Activated T-cell treated with anti-CD3 and anti-CD28 coated beads, Interleukin-2, amount 50 U/mL, for 72 hours (primary cell): ENCODE results near the gene WSB2. TPM values are rescaled to one million over a fixed set of nuclear protein-coding genes. Genes with fewer than 3 reads are reported as not detected.
A peak's percentile ranks its signal among the peaks of the same experiment; 100 is the strongest.
"Not testable (repeated sequence)": the region's sequence is repeated elsewhere in the genome, so short reads cannot be mapped to it uniquely, and the experiment has no call there.

Experiments used
- ATAC-seq, 2 donors: fragments of 150-1000 bp; cut with Tn5 transposase; replicated peaks in 1 of 2; 2 replicates each; pipeline ENCODE4 v1.10.0; 2021; ENCODE audit warnings: moderate library complexity in 2 of 2, mild to moderate bottlenecking in 1 of 2
- DNase-seq, 2 donors: peaks; one replicate each; pipeline ENCODE4 v3.0.0; 2021 to 2022; ENCODE audit warnings: mixed read lengths in 1 of 2
- H3K27ac Mint-ChIP-seq: one replicate; pipeline ENCODE4 v1.8.0; 2022; ENCODE audit warnings: mild to moderate bottlenecking, moderate library complexity, mixed read lengths
- H3K27me3 Mint-ChIP-seq: one replicate; pipeline ENCODE4 v1.8.0; 2022; ENCODE audit warnings: low read depth, mixed read lengths
- H3K36me3 Mint-ChIP-seq, 2 donors: one replicate each; pipeline ENCODE4 v1.8.0; 2022; ENCODE audit warnings: mixed read lengths in 2 of 2, mild to moderate bottlenecking in 1 of 2; ENCODE audit not compliant: insufficient read depth in 2 of 2
- H3K4me1 Mint-ChIP-seq: one replicate; pipeline ENCODE4 v1.8.0; 2022; ENCODE audit warnings: low read depth, mixed read lengths
- H3K4me3 Mint-ChIP-seq, 2 donors: one replicate each; pipeline ENCODE4 v1.8.0; 2022; ENCODE audit warnings: mild to moderate bottlenecking in 2 of 2, mixed read lengths in 2 of 2, moderate library complexity in 2 of 2
- H3K9me3 Mint-ChIP-seq, 2 donors: one replicate each; pipeline ENCODE4 v1.8.0; 2022; ENCODE audit warnings: mixed read lengths in 2 of 2
- total RNA-seq, 2 donors: library from RNA; stranded (reverse); gene quantifications; one replicate each; pipeline ENCODE4 v1.2.3, GENCODE V29; 2022

WSB2 gene
- total RNA-seq, 2 donors from 2014 or later, result 41.6 to 69.7 TPM

- Mint-ChIP-seq H3K27me3 (no peaks in the 10 kb centered on the region), H3K36me3 (peaks cover 24 to 51% of the 10 kb centered on the region in 2 donors), H3K4me3 (no peak overlapping the region), H3K4me1 (peaks cover 74% of the 10 kb centered on the region), H3K9me3 (no peaks in the 10 kb centered on the region), H3K27ac (peak overlapping the region; percentile 98)
- no peak for DNase-seq
- no peak for ATAC-seq
Measured at GRCh38 chr12:118036672-118037411, 24.1 kb downstream of the WSB2 start.

GRCh38 chr12:118035190-118036041 is 25.6 kb downstream of the WSB2 start:
- Mint-ChIP-seq H3K27me3 (no peaks in the 10 kb centered on the region), H3K9me3 (no peaks in the 10 kb centered on the region), H3K4me3 (peak overlapping the region; percentile 55 to 63), H3K36me3 (peaks cover 21 to 47% of the 10 kb centered on the region in 2 donors), H3K27ac (peak overlapping the region; percentile 98), H3K4me1 (peaks cover 64% of the 10 kb centered on the region)
- DNase-seq, result peak in 1 of 2 donors; percentile 43
- peak; percentile 91 for ATAC-seq

DNA sequence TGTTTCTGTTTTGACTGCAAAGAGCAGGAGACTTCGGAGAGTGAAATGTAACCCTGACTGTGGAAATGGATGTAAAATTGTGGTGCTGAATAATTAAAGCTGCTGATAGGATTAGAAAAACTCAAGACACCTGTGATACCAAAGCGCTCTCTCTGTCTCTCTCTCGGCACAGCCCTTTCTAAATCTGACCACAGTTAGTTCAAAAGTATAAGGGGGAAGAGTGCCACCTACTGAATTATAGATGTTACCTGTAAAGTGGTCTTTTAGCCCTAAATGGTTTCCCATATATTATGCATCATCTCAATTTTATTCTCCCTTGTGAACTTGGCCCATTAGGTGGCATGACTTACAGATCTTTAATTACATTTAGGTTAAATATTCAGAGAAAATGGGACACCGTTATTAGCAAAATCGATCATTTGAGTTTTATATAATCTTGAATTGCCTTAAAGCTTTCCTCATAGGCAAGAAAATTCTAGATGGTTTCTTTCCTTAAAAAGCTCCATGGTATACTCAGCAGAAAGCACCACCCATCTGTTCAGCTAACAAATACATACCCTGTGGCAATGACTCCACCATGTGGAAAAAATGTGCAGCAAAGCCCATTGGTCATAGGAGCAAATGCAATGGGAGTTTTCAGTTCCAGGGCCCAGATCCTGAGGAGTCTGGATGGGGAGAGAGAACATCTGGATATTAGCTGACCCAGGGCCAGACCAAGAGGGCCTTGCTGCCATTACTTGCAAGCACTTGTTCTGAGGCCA is 26.4 kb downstream of the WSB2 start:
- Mint-ChIP-seq H3K4me1 (peaks cover 64% of the 10 kb centered on the region), H3K4me3 (peak overlapping the region; percentile 55 to 63), H3K27ac (peak overlapping the region; percentile 98), H3K36me3 (peaks cover 23 to 47% of the 10 kb centered on the region in 2 donors), H3K27me3 (no peaks in the 10 kb centered on the region), H3K9me3 (no peaks in the 10 kb centered on the region)
- ATAC-seq, result peak in 1 of 2 donors; percentile 13
- DNase-seq, result no peak

- peaks cover 20 to 50% of the 10 kb centered on the region in 2 donors for H3K36me3 Mint-ChIP-seq
- peak overlapping the region; percentile 7 to 63 for H3K4me3 Mint-ChIP-seq
- no peaks in the 10 kb centered on the region for H3K27me3 Mint-ChIP-seq
- ATAC-seq (no peak), DNase-seq (no peak)
- no peaks in the 10 kb centered on the region for H3K9me3 Mint-ChIP-seq
- H3K4me1 Mint-ChIP-seq, result peaks cover 66% of the 10 kb centered on the region
- peak overlapping the region; percentile 98 for H3K27ac Mint-ChIP-seq
Measured at GRCh38 chr12:118033902-118034301, 27.1 kb downstream of the WSB2 start.

- Mint-ChIP-seq H3K4me1 (peaks cover 62% of the 10 kb centered on the region), H3K27me3 (no peaks in the 10 kb centered on the region), H3K36me3 (peaks cover 20 to 52% of the 10 kb centered on the region in 2 donors), H3K27ac (peak overlapping the region; percentile 98), H3K4me3 (peak overlapping the region in 1 of 2 donors; percentile 63), H3K9me3 (no peaks in the 10 kb centered on the region)
- DNase-seq (no peak), ATAC-seq (no peak)
Measured at GRCh38 chr12:118033323-118033722, 27.7 kb downstream of the WSB2 start.

- no peak for ATAC-seq
- H3K9me3 Mint-ChIP-seq, result no peaks in the 10 kb centered on the region
- peaks cover 51% of the 10 kb centered on the region for H3K4me1 Mint-ChIP-seq
- no peak overlapping the region for H3K4me3 Mint-ChIP-seq
- H3K27ac Mint-ChIP-seq, result peak overlapping the region; percentile 11
- H3K36me3 Mint-ChIP-seq, result peaks cover 22 to 55% of the 10 kb centered on the region in 2 donors
- no peak for DNase-seq
- H3K27me3 Mint-ChIP-seq, result no peaks in the 10 kb centered on the region
Measured at GRCh38 chr12:118032188-118032587, 28.8 kb downstream of the WSB2 start.

GRCh38 chr12:118029166-118029565 is 31.8 kb downstream of the WSB2 start:
- no peaks in the 10 kb centered on the region for H3K9me3 Mint-ChIP-seq
- DNase-seq (no peak), ATAC-seq (no peak)
- H3K27ac Mint-ChIP-seq, result no peak overlapping the region
- no peaks in the 10 kb centered on the region for H3K27me3 Mint-ChIP-seq
- peaks cover 21% of the 10 kb centered on the region for H3K4me1 Mint-ChIP-seq
- H3K4me3 Mint-ChIP-seq, result no peak overlapping the region
- peaks cover 18 to 42% of the 10 kb centered on the region in 2 donors for H3K36me3 Mint-ChIP-seq

DNA sequence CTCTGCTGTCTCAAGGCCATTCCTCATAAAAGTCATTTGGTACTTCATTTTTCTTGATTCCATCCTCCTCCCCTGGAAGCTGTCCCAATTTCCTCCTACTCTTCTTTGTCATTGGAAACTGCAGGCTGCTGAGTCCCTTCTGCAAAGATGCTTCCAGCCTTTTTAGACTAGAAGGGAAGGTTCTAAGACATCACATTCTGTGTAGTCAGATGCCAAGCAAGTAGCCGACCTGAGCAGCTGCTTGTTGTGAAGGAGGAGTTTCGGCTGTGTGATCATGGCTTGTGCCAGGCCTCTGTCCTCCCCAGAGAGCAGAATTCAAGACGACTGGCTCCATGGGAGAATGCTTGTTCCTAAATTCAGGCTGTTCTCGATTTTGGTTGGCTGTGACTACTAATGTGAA is 35.8 kb downstream of the WSB2 start:
- Mint-ChIP-seq H3K4me3 (no peak overlapping the region), H3K9me3 (no peaks in the 10 kb centered on the region), H3K4me1 (peaks cover 16% of the 10 kb centered on the region), H3K27ac (peak overlapping the region; percentile 28), H3K36me3 (peaks cover 23 to 42% of the 10 kb centered on the region in 2 donors), H3K27me3 (no peaks in the 10 kb centered on the region)
- DNase-seq, result no peak
- no peak for ATAC-seq

GRCh38 chr12:118023301-118023860 is 37.6 kb downstream of the WSB2 start:
- DNase-seq, result no peak
- Mint-ChIP-seq H3K36me3 (peaks cover 23 to 43% of the 10 kb centered on the region in 2 donors), H3K9me3 (no peaks in the 10 kb centered on the region), H3K27me3 (no peaks in the 10 kb centered on the region), H3K4me3 (no peak overlapping the region), H3K27ac (no peak overlapping the region), H3K4me1 (peaks cover 27% of the 10 kb centered on the region)
- ATAC-seq, result no peak

DNA sequence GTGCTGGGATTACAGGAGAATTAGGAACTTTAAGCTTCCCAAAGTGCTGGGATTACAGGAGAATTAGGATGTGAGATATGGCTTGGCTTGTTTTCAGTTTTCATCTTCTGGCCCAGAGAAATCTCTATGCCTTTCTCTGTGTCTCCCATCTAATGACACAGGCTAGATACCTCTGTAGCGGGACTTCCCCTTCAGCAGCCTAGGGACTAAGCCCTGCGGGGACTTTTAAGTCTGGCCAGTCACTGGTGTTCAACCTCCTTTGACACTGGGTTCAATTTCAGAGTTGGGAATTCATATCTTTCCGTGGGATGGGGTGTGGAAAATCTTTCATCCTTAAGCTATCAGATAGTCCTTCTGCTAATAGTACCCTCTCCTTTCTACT is 38.3 kb downstream of the WSB2 start:
- Mint-ChIP-seq H3K9me3 (no peaks in the 10 kb centered on the region), H3K4me1 (peaks cover 33% of the 10 kb centered on the region), H3K27me3 (no peaks in the 10 kb centered on the region), H3K36me3 (peaks cover 22 to 39% of the 10 kb centered on the region in 2 donors), H3K27ac (no peak overlapping the region), H3K4me3 (no peak overlapping the region)
- ATAC-seq, result no peak
- DNase-seq, result no peak

DNA sequence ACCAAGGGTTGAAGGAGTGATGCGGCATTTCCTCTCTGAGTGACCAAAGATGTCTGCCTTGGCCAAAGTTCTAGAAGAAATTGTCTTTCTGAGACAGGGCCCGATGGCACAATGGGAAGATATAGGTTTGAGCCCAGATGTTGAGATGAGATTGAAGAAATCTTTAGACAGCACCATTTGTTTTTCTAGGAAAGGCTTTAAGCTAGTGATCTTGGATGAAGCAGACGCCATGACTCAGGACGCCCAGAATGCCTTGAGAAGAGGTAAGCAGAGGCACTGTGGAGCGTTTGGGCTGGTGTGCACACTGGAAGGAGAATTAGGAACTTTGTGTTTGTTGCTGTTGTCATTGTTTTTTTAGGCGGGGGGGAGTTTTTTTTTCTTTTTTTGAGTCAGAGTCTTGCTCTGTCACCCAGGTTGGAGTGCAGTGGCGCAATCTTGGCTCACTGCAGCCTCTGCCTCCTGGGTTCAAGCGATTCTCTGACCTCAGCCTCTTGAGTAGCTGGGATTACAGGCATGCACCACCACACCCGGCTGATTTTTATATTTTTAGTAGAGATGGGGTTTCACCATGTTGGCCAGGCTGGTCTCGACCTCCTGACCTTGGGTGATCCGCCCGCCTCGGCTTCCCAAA is 38.8 kb downstream of the WSB2 start:
- Mint-ChIP-seq H3K27ac (peak overlapping the region; percentile 17), H3K4me1 (peaks cover 38% of the 10 kb centered on the region), H3K36me3 (peaks cover 22 to 36% of the 10 kb centered on the region in 2 donors)
- not testable (repeated sequence) for H3K27me3 Mint-ChIP-seq, H3K9me3 Mint-ChIP-seq, H3K4me3 Mint-ChIP-seq, DNase-seq, ATAC-seq

GRCh38 chr12:118020036-118020435 is 40.9 kb downstream of the WSB2 start:
- DNase-seq, result no peak
- no peak overlapping the region for H3K27ac Mint-ChIP-seq
- no peaks in the 10 kb centered on the region for H3K9me3 Mint-ChIP-seq
- H3K4me3 Mint-ChIP-seq, result no peak overlapping the region
- H3K36me3 Mint-ChIP-seq, result peaks cover 20 to 25% of the 10 kb centered on the region in 2 donors
- no peaks in the 10 kb centered on the region for H3K27me3 Mint-ChIP-seq
- ATAC-seq, result no peak
- peaks cover 47% of the 10 kb centered on the region for H3K4me1 Mint-ChIP-seq
